KOPT-K1 (cell line): ENCODE measurements around the gene PRKRIP1.

Experiments used
- H3K27ac ChIP-seq: fragments of 200-600 bp; sonication (generic); 2 replicates; pipeline ENCODE4 v1.5.1; 2016; ENCODE audit warnings: antibody characterized with exemption, mild to moderate bottlenecking, low read depth, low read length; ENCODE audit not compliant: poor library complexity, severe bottlenecking
- H3K36me3 ChIP-seq: fragments of 200-600 bp; sonication (generic); 2 replicates; pipeline ENCODE4 v1.5.1; 2017; ENCODE audit warnings: antibody characterized with exemption, mild to moderate bottlenecking, low read length, moderate library complexity; ENCODE audit not compliant: insufficient read depth
- H3K9me3 ChIP-seq: fragments of 200-600 bp; sonication (generic); 2 replicates; pipeline ENCODE4 v1.5.1; 2017; ENCODE audit warnings: antibody characterized with exemption, low read length, mild to moderate bottlenecking; ENCODE audit not compliant: insufficient read depth, poor library complexity, severe bottlenecking

PRKRIP1 gene

DNA sequence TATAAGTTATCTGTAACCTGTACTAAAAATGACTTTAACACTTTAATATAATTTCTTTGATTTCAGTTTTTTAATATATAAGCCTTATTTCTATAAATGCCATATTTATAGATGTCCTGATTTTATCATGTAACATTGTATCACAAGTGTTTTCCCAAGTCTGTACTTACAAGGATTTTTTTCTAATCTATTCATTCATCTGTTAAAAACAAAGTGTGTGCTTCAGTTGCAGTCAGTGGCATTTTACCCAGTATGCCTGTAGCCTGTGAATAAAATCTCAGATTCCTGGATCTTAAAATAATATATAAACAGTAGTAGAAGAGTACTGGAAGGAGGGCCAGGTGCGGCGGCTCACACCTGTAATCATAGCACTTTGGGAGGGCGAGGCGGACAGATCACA is 17.4 kb downstream of the PRKRIP1 start:
- no peak overlapping the region for H3K27ac ChIP-seq
- H3K36me3 ChIP-seq, result peaks cover 75% of the 10 kb centered on the region

DNA sequence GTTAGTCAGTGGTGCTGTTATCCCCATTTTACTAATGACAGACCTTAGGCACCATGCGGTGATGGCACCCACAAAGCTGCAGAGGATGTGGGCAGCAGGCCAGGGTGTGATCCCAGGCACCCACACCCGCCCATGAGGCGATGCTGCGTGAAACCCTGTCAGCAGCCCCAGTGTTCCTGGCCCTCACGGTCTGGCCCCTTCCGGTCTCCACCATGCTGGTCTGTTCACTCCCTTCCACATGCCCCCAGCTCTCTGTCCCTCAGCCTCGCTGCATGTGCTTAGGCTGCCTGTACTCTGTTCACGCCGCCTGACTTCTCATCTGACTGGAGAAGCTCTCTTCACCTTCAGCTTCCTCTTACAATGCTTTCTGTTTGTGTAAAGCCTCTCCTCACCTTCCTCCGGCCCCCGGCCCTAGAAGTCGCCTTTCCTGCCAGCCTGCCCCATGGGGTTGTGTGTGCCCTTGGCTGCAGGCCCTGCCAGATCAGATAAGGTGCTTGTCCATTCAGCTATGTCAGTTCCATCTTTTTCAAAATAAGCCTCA is 19.6 kb downstream of the PRKRIP1 start:
- Histone ChIP-seq H3K9me3 (no peaks in the 10 kb centered on the region), H3K36me3 (peaks cover 74% of the 10 kb centered on the region), H3K27ac (peak overlapping the region; percentile 68)

More for the DNA sequence above, 17.4 kb downstream of the PRKRIP1 start:
- H3K9me3 ChIP-seq, result no peaks in the 10 kb centered on the region

DNA sequence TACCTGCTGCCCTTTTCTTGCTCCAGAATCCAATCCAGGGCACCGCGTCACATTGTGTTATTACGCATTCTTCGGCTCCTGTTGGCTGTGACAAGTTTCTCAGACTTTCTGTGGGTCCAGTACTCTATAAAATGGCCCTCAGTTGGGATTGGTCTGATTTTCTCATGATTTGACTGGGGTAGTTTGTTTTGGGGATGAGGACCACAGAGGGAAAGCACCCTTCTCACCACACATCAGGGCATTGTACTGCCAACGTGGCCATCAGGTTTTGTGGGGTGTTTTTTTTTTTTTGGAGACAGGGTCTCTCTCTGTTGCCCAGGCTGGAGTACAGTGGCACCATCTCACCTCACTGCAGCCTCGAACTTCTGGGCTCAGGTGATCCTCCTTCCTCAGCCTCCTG is 20.2 kb downstream of the PRKRIP1 start:
- Histone ChIP-seq H3K9me3 (no peaks in the 10 kb centered on the region), H3K27ac (peak overlapping the region; percentile 68), H3K36me3 (peaks cover 70% of the 10 kb centered on the region)

DNA sequence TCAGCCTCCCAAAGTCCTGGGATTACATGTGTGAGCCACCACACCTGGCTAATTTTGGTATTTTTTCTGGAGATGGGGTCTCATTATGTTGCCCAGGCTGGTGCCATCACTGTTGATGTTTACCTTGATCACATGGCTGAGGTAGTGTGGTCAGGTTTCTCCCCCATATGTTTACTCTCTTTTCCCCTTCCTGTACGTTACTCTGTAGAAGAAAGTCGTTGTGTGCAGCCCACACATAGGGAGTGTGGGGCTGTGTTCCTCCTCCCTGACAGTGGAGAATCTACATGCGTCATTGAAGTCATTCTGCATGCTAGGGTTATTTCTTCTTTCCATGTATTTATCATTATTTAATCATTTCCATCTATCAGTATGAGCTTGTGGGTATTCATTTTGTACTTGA is 20.9 kb downstream of the PRKRIP1 start:
- Histone ChIP-seq H3K27ac (peak overlapping the region; percentile 68), H3K36me3 (peaks cover 69% of the 10 kb centered on the region), H3K9me3 (no peaks in the 10 kb centered on the region)

DNA sequence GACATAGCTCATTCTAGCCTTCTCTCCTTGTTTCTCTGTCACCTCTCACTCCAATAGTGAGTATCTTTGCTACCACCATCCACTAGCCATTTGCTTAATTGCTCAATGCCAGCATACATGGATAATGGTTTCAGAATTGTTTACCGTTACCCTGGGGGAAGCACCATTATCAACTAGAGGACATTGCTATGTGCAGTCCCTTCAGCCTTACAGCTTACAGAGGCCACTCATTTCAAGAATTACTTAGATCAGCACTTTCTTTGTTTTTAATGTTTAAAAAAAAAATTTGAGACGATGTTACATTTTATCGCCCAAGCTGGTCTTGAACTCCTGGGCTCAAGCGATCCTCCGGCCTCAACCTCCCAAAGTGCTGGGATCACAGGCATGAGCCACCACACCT is 22.4 kb downstream of the PRKRIP1 start:
- Histone ChIP-seq H3K9me3 (no peaks in the 10 kb centered on the region), H3K36me3 (peaks cover 63% of the 10 kb centered on the region), H3K27ac (peak overlapping the region; percentile 68)

DNA sequence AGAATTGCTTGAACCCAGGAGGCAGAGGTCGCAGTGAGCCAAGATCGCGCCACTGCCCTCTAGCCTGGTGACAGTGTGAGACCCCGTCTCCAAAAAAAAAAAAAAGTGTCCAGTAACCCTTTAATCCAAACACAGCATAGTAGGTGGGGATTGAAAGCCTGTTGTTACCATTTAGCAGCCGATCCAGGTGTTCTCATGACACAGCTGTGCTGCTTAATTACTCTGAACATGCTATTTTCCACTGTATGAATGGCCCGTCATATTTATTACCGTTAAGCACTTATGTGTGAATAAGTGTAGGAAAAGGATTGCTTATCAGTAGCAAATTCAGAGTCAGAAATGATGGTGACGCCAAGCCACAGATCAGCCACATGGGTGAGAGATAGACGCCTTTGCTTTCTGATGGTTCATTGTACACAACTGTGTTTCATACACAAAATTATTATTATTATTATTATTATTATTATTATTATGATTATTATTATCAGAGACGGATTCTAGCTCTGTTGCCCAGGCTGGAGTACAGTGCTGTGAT is 25.6 kb downstream of the PRKRIP1 start:
- no peaks in the 10 kb centered on the region for H3K9me3 ChIP-seq
- peaks cover 60% of the 10 kb centered on the region for H3K36me3 ChIP-seq
- H3K27ac ChIP-seq, result peak overlapping the region; percentile 65

DNA sequence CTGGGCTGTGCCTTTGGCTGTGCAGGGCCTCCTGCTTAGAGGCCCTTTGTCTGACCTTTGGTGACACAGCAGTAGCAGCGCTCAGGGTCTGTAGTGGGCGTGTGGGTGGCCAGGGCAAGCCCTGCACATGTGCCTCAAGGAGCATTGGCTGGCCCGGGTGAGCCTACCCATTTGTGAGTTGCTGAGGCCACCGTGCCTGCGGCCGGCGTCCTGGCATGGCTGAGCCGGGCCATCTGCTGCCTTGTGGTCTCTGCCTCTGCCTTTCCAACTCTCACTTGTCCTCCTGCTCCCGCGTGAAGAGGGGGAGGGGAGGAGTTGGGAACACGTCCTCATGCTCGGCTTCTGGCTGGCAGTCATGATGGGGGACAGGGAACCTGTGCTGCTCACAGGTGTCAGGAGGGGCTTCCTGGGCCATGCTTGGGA is 28.0 kb downstream of the PRKRIP1 start:
- Histone ChIP-seq H3K36me3 (peaks cover 49% of the 10 kb centered on the region), H3K9me3 (no peaks in the 10 kb centered on the region), H3K27ac (peak overlapping the region; percentile 92)

DNA sequence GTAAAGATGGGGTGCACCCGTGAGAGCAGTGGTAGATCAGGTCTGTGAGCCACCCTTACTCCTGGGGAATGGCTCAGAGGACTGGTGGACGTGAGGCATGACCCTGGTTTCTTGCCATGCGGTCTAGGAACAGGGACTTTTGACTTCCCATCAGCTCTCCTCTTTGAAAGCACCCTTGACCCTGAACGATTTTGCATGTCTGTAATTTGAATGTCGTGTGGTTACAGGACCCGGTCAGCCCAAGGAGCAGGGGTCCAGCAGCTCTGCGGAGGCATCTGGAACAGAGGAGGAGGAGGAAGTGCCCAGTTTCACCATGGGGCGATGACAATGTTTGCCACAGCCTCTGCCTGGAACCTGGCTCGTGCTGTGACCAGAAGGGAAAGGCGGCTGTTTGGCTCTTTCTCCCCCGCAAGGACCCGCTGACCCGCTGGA is 28.6 kb downstream of the PRKRIP1 start:
- Histone ChIP-seq H3K36me3 (peaks cover 43% of the 10 kb centered on the region), H3K27ac (peak overlapping the region; percentile 92), H3K9me3 (no peaks in the 10 kb centered on the region)

DNA sequence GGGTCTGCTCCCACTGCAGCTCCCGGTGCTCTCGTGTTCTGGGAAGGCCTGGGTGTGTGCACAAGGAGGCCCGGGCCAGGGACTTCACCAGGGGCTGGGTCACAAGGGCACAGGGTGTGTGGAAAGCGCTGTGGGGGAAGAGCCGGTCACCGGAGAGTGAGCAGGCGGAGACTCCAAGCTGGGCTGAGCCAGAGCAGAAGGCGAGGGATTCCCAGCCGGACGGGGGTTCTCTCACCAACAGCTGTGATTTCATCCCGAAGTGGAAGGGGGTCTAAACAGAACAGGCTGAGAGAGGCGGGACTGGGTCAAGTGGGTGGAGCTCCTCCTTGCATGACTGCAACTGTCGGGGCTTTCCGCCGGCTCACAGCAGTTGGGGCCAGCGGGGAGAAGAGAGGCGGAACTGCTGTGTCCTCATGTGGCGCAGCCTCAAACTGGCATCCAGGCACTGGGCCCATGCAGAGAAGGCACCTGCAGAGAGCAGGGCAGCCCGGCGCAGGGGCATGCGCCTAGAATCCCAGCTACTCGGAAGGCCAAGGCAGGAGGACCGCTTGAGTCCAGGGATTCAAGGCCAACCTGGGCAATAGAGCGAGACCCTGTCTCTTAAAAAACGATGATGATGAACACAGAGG is 29.6 kb downstream of the PRKRIP1 start:
- peak overlapping the region; percentile 92 for H3K27ac ChIP-seq
- H3K9me3 ChIP-seq, result no peaks in the 10 kb centered on the region
- peaks cover 38% of the 10 kb centered on the region for H3K36me3 ChIP-seq

DNA sequence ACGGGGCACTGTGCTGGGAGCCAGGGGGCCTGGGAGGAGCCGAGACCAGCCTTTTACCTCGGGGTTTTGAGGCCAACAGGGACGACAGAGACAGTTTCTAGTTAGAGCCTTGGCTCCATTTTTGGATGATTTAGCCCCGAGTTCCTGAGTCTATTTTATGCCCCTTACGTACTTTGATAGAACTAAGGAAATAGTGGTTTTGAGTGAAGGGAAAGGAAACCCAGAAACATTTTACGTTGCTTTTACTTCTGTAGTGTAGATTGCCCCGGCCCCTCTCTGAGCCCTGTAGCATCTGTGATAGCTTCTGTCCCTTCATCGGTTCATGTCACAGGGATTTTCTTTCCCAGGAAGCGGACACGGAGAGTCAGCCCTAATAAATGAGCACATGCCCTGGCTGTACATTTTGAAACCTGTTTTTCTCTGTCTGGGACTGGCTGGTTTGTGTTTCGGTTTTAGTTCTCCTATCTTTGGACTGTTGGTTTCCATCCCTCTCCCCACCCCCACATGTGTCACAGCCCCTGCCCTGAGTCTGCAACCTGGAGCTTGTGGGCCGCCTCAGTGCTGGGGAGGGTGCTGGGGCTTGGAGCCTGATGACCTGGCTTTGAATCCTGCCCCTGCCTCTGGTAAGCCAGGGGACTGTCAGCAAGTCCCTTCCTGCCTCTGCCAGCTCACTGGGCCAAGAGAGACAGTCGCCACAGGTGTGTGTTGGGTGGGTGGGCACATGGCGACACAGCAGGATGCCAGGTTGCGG is 30.3 kb downstream of the PRKRIP1 start:
- no peaks in the 10 kb centered on the region for H3K9me3 ChIP-seq
- H3K36me3 ChIP-seq, result peaks cover 35% of the 10 kb centered on the region
- H3K27ac ChIP-seq, result peak overlapping the region; percentile 92

DNA sequence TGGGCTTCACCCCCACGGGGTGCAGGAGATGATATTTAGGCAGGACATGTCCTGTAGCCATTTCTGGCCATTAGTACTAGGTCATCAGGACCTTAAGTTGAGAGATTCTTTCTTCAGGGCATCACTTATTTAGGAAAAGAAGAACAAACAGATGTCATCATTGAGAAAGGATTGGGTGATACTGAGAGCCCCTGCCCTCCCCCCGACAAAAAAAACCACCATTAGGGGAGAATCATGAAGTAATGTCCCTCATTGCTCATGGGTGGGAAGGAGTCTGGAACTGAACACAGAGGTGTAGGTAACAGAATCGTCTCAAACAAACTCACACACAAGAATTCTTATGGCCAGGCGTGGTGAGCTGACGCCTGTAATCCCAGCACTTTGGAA is 30.8 kb downstream of the PRKRIP1 start:
- H3K36me3 ChIP-seq, result peaks cover 30% of the 10 kb centered on the region
- no peaks in the 10 kb centered on the region for H3K9me3 ChIP-seq
- peak overlapping the region; percentile 92 for H3K27ac ChIP-seq

DNA sequence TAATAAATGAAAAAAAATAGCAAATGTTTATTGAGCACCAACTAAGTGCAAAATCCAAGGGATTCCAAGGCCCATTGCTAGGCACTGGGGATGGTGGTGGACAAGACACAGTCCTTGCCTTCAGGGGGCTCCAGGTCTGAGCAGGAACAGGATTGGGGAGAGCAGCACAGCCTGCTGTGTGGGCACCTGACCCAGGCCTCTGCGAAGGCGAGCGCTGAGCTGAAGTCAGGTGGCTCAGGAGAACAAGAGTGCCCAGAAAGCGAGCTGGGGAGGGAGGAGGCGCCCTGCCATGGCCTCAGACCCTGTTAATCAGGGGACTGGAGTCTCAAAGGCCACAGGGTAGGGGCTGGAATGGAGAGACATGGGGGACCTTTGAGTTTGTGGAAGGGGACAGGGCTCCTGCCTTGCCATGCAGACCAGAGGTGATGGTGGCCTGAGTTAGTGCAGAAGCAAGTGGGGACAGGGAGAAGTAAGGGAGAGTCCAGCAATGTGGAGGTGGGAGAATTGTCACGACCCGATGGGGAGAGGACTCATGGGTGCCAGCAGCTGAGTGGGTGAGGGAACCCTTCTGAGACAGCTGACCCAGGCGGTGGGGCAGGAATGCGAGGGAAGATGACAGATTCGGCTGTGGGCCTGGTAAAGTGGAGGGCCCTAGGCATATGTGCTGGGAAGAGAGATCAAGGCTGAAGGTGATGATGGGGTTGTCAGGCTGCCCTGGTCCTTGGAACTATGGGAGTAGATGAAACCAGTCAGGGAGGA is 33.2 kb downstream of the PRKRIP1 start:
- Histone ChIP-seq H3K9me3 (no peaks in the 10 kb centered on the region), H3K36me3 (peaks cover 13% of the 10 kb centered on the region), H3K27ac (peak overlapping the region; percentile 92)

DNA sequence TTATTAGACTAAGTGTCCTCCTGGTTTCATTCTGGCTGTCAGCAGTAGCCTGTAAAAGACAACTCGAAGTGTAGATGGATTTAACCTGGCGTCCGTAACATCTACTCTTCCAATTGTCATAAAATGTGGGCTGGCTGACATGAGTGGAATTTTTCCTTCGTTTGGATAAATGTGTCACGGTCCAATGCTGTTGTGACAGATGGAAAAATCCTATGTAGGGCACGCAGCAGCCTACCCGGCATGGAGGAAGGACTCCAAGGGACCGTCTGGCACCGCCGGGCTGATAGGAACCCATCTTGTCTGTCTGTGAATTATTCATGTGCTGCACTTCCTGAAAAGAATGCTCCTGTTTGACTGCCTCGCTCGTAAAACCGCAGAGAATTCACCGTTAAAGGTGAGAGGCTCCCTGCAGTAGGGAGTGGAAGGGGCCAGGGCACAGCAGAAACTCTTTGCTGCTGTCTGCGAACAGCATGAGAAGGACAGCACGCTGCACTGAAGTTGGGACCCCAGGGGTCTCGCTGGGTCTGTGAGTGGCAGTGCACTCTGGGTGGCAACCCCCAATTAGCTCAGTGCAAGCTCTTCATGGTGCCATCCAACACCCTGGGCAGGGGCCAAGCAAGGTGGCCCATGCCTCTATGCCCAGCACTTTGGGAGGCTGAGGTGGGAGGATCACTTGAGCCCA is 35.6 kb downstream of the PRKRIP1 start:
- Histone ChIP-seq H3K27ac (peak overlapping the region; percentile 92), H3K9me3 (no peaks in the 10 kb centered on the region), H3K36me3 (peaks cover 10% of the 10 kb centered on the region; the same call in 1 of the 2 replicates)

DNA sequence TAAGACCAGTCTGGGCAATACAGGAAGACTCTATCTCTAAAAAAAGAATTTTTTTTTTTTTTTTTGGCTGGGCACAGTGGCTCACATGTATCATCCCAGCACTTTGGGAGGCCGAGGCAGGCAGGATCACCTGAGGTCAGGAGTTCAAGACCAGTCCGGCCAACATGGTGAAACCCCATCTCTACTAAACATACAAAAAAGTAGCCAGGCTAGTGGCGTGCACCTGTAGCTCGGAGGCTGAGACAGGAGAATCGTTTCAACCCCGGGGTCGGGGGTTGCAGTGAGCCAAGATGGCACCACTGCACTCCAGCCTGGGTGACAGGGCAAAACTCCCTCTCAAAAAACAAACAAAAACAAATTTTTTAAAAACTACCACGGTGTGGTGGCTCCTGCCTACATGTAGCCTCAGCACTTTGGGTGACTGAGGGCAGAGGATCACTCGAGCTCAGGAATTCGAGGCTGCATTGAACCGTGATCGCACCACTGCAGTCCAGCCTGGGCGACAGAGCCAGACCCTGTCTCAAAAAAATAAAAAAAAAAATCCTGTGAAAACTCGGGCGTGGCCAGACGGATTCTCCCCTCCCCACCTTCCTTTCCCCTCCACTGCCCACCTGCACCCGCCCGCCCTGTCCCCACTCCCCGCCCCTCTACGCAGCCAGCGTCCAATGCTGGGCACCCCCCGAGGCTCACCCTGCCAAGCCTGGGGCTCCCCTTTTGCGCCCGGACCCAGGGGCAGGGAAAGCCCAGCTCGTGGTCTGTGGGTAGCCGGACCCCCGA is 36.5 kb downstream of the PRKRIP1 start:
- H3K36me3 ChIP-seq, result peaks cover 19% of the 10 kb centered on the region; the same call in 1 of the 2 replicates
- H3K9me3 ChIP-seq, result no peaks in the 10 kb centered on the region
- H3K27ac ChIP-seq, result peak overlapping the region; percentile 92
